GM19455 (cell line): ENCODE measurements around the gene C2orf80.
"Not testable (repeated sequence)": the region's sequence is repeated elsewhere in the genome, so short reads cannot be mapped to it uniquely, and the experiment has no call there.

Source experiments
- ATAC-seq: cut with Tn5 transposase; IDR thresholded peaks from one replicate; pipeline ENCODE4 v1.9.1; 2021; ENCODE audit not compliant: unreplicated experiment

C2orf80 gene

GRCh38 chr2:208135794-208136715 lies 53.8 kb downstream of the C2orf80 start:
- ATAC-seq, result no peak

- no peak for ATAC-seq
These were observed 54.8 kb downstream of the C2orf80 start for GRCh38 chr2:208134928-208135586.

GRCh38 chr2:208130712-208131110 lies 59.1 kb downstream of the C2orf80 start:
- no peak for ATAC-seq

- no peak for ATAC-seq
These were observed 59.8 kb downstream of the C2orf80 start, which contains the start of gene CRYGC for GRCh38 chr2:208129744-208130711. CRYGC (minus strand) TSS chr2:208129828; CDS start chr2:208129792, 36 bp downstream.

GRCh38 chr2:208128136-208128535 lies 61.7 kb downstream of the C2orf80 start:
- no peak for ATAC-seq

GRCh38 chr2:208127090-208127489 lies 62.7 kb downstream of the C2orf80 start:
- no peak for ATAC-seq

- ATAC-seq, result no peak
These were observed 64.6 kb downstream of the C2orf80 start for GRCh38 chr2:208125251-208125650.

GRCh38 chr2:208124013-208124715 lies 65.7 kb downstream of the C2orf80 start, which contains the start of gene CRYGD:
CRYGD (minus strand) TSS chr2:208124524; CDS start chr2:208124473, 51 bp downstream.
- ATAC-seq, result not testable (repeated sequence)

GRCh38 chr2:208122248-208122647 lies 67.6 kb downstream of the C2orf80 start:
- no peak for ATAC-seq

GRCh38 chr2:208118918-208119317 lies 70.9 kb downstream of the C2orf80 start:
- no peak for ATAC-seq

- ATAC-seq, result not testable (repeated sequence)
These were observed 72.4 kb downstream of the C2orf80 start for GRCh38 chr2:208117390-208117789.
